Measurements from ENCODE around the gene MTCL1. TPM values are rescaled to one million over a fixed set of nuclear protein-coding genes. Genes with fewer than 3 reads are reported as not detected.

MTCL1 gene
- total RNA-seq, 1 donor from 2014 or later: 50.5 TPM

DNA sequence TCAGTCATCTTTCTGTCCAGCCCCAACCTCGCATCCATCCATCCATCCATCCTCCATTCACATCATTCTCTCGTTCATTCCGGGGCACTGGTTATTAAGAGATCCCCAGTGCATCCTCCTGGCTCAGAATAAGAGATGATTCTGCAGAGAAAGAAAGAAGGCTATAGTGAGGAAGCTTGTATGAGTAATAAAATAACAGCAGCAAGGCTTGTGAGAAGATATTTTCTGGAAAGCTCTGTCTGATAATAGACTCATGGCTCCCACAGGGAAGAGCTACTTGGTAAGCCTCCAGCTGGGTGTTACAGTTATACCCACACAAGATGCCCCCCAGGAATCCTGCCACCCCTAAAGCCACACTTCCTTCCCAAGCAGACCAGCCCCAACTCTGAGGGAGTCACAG lies 143.2 kb downstream of the MTCL1 start:
- no peak for DNase-seq (ENCODE audit: low read depth)
- TF ChIP-seq, protein P1, sequence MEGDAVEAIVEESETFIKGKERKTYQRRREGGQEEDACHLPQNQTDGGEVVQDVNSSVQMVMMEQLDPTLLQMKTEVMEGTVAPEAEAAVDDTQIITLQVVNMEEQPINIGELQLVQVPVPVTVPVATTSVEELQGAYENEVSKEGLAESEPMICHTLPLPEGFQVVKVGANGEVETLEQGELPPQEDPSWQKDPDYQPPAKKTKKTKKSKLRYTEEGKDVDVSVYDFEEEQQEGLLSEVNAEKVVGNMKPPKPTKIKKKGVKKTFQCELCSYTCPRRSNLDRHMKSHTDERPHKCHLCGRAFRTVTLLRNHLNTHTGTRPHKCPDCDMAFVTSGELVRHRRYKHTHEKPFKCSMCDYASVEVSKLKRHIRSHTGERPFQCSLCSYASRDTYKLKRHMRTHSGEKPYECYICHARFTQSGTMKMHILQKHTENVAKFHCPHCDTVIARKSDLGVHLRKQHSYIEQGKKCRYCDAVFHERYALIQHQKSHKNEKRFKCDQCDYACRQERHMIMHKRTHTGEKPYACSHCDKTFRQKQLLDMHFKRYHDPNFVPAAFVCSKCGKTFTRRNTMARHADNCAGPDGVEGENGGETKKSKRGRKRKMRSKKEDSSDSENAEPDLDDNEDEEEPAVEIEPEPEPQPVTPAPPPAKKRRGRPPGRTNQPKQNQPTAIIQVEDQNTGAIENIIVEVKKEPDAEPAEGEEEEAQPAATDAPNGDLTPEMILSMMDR (IDR thresholded peaks at IDR 0.05; ENCODE audit: insufficient read depth, low read length, poor library complexity, severe bottlenecking): no peak
- no peak overlapping the region for H3K4me3 ChIP-seq (ENCODE audit: low read depth, low read length)

DNA sequence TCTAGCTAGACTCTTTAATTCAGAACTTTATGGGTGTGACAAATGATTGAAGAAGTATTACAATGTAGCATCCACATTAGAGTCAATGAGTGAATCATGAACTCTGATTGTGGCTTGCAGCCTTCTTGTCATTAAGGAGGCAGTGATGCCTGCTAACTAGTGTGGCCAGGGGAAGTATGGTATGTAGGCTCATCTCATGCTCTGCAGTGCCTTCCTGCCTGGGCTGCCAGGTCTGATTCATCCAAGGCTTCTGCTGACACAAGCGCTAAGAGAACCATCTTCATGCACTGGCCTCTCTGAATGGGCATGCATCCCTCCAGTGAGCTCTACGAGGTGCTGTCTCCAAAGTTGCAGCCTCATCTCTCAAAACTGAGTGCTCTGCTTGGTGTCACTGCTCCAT lies 144.3 kb downstream of the MTCL1 start:
- TF ChIP-seq, protein P1 (IDR thresholded peaks at IDR 0.05; ENCODE audit: insufficient read depth, low read length, poor library complexity, severe bottlenecking): no peak
- H3K27me3 ChIP-seq (ENCODE audit: control insufficient read depth, insufficient read depth, low read length): no peaks in the 10 kb centered on the region
- H3K4me3 ChIP-seq (ENCODE audit: low read depth, low read length): no peak overlapping the region
- H3K36me3 ChIP-seq (ENCODE audit: control insufficient read depth, insufficient read depth, low read length): no peaks in the 10 kb centered on the region
- DNase-seq (ENCODE audit: low read depth): peak; percentile 76

More for the DNA sequence above, 143.2 kb downstream of the MTCL1 start:
- H3K27me3 ChIP-seq (ENCODE audit: control insufficient read depth, insufficient read depth, low read length): no peaks in the 10 kb centered on the region
- no peaks in the 10 kb centered on the region for H3K36me3 ChIP-seq (ENCODE audit: control insufficient read depth, insufficient read depth, low read length)

DNA sequence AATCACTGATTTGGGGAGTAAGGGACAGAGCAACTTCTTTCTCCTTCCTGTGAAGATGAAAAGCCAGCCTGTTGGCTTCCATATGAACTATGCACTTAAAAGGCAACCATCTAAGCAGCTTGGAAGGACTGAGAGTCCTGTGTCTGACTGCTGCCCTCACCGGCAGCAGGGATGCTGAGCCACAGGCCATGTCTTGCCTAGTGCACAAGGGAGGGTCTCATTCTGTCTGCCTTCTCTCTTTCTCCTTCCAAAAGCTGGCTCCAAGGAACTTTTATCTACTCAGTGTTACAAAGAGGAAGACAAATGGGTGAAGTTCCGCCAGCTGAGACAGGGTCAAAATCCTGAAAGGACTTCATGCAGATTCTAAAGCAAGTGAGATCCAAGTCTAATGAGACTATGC lies 146.3 kb downstream of the MTCL1 start:
- Histone ChIP-seq H3K27me3 (ENCODE audit: control insufficient read depth, insufficient read depth, low read length) (no peaks in the 10 kb centered on the region), H3K36me3 (ENCODE audit: control insufficient read depth, insufficient read depth, low read length) (no peaks in the 10 kb centered on the region), H3K4me3 (ENCODE audit: low read depth, low read length) (no peak overlapping the region)
- TF ChIP-seq, protein P1 (IDR thresholded peaks at IDR 0.05; ENCODE audit: insufficient read depth, low read length, poor library complexity, severe bottlenecking): no peak
- DNase-seq (ENCODE audit: low read depth): no peak

DNA sequence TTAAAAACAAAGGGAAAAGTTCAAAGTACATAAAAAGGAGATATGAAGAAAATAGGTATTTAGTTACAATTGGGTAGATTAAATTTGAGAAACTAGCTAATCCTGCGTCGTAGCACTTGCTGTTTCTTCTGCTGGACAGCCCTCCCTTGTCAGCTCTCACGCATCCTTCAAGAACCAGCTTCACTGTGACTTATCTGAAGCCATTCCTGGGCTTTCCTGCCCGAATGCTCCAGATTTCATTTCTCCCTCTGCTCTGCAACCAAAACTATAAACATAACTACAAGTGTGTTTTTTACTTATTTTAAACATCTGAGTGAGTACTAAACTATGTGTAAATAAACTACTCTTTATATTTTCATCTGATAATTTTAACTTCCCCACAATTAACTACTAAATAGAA lies 149.2 kb downstream of the MTCL1 start:
- H3K27me3 ChIP-seq (ENCODE audit: control insufficient read depth, insufficient read depth, low read length): no peaks in the 10 kb centered on the region
- H3K36me3 ChIP-seq (ENCODE audit: control insufficient read depth, insufficient read depth, low read length): no peaks in the 10 kb centered on the region
- H3K4me3 ChIP-seq (ENCODE audit: low read depth, low read length): no peak overlapping the region
- TF ChIP-seq, protein P1 (IDR thresholded peaks at IDR 0.05; ENCODE audit: insufficient read depth, low read length, poor library complexity, severe bottlenecking): no peak
- DNase-seq (ENCODE audit: low read depth): no peak

DNA sequence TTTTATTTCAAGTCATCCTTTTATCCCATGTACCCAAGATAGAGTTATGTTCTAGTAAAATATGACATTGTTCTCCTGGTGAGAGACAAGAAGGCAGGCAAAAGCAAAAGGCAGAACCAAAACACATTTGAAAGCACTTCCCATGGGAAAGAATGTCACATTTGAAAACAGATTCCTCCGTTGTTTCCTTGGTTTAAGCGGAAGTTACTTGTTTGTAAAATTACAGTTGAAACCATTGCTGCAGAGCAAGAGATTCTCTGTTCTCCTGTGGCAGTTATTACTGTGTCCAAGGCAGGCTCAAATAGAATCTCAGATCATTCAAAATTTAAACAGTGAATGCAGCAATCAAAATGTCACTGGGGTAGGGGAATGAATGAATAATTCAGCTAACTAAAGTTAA lies 149.6 kb downstream of the MTCL1 start:
- no peak overlapping the region for H3K4me3 ChIP-seq (ENCODE audit: low read depth, low read length)
- no peak for DNase-seq (ENCODE audit: low read depth)
- H3K36me3 ChIP-seq (ENCODE audit: control insufficient read depth, insufficient read depth, low read length): no peaks in the 10 kb centered on the region
- H3K27me3 ChIP-seq (ENCODE audit: control insufficient read depth, insufficient read depth, low read length): no peaks in the 10 kb centered on the region
- TF ChIP-seq, protein P1 (IDR thresholded peaks at IDR 0.05; ENCODE audit: insufficient read depth, low read length, poor library complexity, severe bottlenecking): no peak

DNA sequence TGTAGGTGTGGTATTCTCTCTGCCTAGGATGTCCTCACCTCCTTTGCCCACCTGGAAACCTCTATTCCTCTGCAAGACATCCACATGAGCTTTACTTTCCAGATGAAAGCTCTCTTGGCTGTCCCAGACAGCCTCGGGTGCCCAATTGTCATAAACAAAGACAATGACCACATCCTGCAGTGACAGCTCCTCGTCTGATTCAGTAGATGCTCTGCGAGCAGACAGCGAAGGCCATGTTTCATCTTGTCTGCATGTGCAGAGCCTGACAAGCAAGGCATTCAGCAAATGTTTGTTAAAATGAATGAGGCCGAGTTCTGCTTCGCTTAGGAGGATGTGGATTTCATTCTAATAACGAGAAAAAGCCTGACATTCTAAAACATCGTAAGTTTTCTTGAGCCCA lies 150.9 kb downstream of the MTCL1 start:
- no peak for DNase-seq (ENCODE audit: low read depth)
- H3K36me3 ChIP-seq (ENCODE audit: control insufficient read depth, insufficient read depth, low read length): no peaks in the 10 kb centered on the region
- no peak overlapping the region for H3K4me3 ChIP-seq (ENCODE audit: low read depth, low read length)
- no peaks in the 10 kb centered on the region for H3K27me3 ChIP-seq (ENCODE audit: control insufficient read depth, insufficient read depth, low read length)
- TF ChIP-seq, protein P1 (IDR thresholded peaks at IDR 0.05; ENCODE audit: insufficient read depth, low read length, poor library complexity, severe bottlenecking): no peak
